ENCODE measurements around the gene ARHGAP11A. TPM values are rescaled to one million over a fixed set of nuclear protein-coding genes. Genes with fewer than 3 reads are reported as not detected.
A peak's percentile ranks its signal among the peaks of the same experiment; 100 is the strongest.
"Not testable (repeated sequence)": the region's sequence is repeated elsewhere in the genome, so short reads cannot be mapped to it uniquely, and the experiment has no call there.

Gene ARHGAP11A, protein sequence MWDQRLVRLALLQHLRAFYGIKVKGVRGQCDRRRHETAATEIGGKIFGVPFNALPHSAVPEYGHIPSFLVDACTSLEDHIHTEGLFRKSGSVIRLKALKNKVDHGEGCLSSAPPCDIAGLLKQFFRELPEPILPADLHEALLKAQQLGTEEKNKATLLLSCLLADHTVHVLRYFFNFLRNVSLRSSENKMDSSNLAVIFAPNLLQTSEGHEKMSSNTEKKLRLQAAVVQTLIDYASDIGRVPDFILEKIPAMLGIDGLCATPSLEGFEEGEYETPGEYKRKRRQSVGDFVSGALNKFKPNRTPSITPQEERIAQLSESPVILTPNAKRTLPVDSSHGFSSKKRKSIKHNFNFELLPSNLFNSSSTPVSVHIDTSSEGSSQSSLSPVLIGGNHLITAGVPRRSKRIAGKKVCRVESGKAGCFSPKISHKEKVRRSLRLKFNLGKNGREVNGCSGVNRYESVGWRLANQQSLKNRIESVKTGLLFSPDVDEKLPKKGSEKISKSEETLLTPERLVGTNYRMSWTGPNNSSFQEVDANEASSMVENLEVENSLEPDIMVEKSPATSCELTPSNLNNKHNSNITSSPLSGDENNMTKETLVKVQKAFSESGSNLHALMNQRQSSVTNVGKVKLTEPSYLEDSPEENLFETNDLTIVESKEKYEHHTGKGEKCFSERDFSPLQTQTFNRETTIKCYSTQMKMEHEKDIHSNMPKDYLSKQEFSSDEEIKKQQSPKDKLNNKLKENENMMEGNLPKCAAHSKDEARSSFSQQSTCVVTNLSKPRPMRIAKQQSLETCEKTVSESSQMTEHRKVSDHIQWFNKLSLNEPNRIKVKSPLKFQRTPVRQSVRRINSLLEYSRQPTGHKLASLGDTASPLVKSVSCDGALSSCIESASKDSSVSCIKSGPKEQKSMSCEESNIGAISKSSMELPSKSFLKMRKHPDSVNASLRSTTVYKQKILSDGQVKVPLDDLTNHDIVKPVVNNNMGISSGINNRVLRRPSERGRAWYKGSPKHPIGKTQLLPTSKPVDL
- total RNA-seq (2014; rRNA removed; shearing (Covaris generic)) = 29.0 and 44.1 TPM in 2 replicates

DNA sequence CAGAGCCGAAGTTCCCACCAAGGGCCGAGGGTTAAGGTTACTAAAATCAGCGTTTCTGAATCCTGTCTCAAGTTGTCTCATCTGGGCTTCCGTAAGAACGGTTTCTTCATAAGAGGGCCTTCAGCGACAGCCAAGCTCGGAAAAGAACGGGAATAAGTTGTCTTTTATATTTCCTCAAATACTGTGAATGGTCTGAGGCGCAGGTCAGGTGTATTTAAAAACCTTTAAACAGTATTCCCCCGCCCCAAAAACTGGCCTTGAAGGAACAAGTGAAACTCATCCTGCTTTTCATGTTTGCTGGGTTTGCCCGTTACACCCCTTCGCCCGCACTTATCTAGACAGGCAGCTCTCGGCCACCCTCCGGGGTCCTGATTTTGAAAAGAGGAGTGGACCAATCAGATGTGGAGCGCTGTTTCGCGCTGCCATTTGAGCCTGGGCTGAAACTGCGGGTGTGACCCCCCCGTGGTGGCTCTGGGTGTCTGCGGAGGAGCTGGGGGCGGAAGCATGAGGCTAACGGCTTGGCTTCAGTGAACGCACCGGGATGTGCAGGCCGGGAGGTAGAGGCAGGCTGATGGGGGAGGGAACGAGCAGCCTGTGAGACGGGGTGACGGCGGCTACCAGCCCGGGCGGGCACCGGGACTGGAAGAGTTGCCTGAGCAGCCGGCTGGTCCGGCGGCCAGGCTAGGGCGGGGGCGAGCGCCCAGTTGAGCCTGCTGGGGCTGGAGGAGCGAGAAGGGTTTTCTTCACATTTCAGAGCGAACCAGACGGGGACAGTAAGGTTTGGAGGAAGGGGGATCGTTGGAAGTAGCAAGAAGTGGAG is at the start of gene ARHGAP11A:
Gene ARHGAP11A (plus strand): TSS at position 454 of the 820 bp plus-strand sequence. CDS start 708 bp downstream, outside the sequence.
- in situ Hi-C loops (cut with HindIII; ENCODE audit: low sequenced_read_pairs) = not testable (repeated sequence)
- DNase-seq (ENCODE audit: low spot score) = peak; percentile 92

DNA sequence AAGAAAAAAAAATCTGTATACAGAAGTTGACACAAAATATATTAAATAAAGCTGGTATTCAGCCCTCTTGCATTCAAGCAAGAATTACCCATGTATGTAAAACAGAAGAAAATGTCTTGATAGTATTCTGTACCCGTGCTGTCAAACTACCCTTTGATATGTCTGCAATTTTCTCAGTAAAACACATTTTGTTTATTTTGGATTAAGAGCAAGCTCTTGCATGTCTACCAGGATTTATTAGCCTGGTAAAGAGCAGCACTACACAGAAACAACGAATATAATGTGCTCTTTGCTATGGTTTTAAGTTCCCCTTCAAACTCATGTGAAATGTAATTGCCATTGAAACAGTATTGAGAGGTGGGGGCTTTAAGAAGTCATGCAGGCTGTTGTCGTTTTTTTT is 46.3 kb upstream of the ARHGAP11A start:
- in situ Hi-C loops (cut with HindIII; ENCODE audit: low sequenced_read_pairs); DNase-seq (ENCODE audit: low spot score): not testable (repeated sequence)

DNA sequence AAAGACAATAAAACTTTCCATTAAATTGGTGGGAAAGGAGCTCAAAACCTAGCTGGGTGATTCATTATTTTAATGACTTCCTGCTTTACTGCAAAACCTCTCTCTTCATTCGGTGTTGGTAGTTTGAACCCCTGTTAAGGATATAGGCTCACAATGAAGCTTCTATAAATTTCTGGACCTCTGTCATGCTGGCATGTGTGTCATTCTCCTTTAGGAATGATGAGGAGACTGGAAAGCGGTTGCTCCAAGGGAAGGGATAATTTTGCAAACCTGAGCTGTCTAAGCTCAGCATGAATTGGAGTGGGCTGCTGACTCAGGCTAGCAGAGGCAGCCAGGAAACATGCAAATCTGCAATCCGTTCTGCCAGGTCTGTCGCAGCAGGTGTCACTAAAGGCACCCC is 36.8 kb upstream of the ARHGAP11A start:
- in situ Hi-C loops (cut with HindIII; ENCODE audit: low sequenced_read_pairs); DNase-seq (ENCODE audit: low spot score): not testable (repeated sequence)

DNA sequence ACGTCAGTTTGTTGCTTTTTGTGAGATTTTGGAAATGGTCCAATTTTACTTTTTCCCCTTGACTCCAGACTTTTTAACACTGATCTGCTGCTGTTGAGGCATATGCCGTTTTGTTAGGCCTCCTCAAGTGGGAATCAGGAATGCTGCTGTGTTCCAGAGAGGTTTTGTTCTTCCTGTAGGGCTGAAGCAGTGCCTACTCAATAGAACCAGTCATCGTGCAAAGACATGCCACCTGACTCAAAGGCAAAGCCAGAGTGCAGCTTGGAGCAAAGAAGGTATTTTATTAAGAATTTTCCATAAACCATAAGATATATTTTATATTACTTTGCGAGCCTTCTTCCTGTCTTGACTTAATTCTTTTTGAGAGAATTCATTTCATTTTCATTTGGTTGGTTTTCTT is 29.5 kb upstream of the ARHGAP11A start:
- in situ Hi-C loops (cut with HindIII; ENCODE audit: low sequenced_read_pairs); DNase-seq (ENCODE audit: low spot score): not testable (repeated sequence)

DNA sequence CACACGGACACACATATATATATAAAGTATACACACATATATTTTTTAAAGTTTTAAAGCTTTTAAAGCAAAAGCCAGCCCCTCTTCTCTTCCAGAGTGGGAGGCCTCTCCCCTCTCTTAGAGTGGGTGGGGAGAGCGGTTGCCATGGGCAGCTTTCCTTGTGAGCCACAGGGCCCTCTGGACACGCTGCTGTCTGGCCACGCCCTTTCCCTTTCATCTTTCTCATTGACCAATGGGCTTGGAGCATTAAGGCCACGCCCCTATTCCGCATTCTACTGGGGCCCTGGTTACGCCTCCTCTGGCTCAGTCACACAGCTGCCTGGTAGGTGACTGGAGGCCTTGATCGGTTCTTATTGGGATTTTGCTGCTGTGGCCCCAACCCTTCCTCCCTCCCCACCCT is 22.2 kb upstream of the ARHGAP11A start, which contains the start of gene GOLGA8N:
Gene GOLGA8N (plus strand): TSS at position 306 of the 400 bp plus-strand sequence.
- DNase-seq (ENCODE audit: low spot score); in situ Hi-C loops (cut with HindIII; ENCODE audit: low sequenced_read_pairs): not testable (repeated sequence)

DNA sequence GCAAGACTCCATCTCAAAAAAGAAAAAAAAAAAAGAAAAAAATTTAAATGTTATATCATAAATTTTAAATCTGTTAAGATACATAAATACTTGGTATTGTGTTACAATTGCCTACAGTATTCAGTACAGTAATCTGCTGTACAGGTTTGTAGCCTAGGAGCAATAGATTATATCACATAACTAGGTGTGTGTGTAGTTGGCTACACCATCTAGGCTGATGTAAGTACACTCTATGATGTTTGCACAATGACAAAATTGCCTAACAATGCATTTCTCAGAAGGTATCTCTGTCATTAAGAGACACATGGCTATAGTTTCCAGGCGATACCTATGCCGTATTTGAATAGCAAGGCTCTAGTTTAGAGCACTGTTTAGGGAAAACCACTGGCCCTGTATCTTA is 5.8 kb upstream of the ARHGAP11A start:
- in situ Hi-C loops (cut with HindIII; ENCODE audit: low sequenced_read_pairs); DNase-seq (ENCODE audit: low spot score): not testable (repeated sequence)

DNA sequence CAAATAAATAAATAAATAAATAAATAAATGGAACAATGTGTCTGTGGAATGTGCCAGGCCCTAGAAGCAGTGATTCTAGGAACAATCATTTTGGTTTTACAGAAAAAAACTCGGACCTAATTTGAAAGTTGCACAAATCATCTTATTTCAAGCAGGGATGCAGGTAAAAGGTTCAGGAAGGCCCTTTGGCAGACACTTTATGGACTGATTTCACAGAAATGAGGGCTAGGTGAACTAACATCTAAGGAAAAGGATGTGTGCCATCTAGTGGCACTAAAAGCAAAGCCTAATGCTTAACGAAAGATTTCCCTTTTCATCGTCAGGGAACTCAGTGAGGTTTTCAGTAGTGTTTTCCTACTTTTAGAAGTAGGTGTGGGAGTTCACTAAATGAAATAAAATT is 4.6 kb upstream of the ARHGAP11A start:
- in situ Hi-C loops (cut with HindIII; ENCODE audit: low sequenced_read_pairs) = not testable (repeated sequence)
- peak; percentile 60 for DNase-seq (ENCODE audit: low spot score)

DNA sequence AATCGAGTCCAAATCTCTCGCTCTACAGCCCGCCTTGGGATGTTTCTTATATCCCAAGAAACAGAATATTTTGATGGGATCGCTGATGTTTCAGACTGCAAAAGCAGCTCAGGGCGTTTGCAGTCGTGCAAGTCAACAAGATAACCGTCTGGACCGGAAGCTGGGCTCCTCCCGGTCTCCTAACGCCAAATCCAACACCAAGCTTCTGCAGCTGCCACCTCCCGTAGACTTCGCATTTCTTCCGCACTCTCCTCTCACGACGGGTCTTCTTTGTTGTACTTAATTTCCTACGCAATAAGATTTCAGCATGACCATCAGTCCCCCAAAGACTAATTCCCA is 623 bp upstream of the ARHGAP11A start:
- DNase-seq (ENCODE audit: low spot score); in situ Hi-C loops (cut with HindIII; ENCODE audit: low sequenced_read_pairs): not testable (repeated sequence)

DNA sequence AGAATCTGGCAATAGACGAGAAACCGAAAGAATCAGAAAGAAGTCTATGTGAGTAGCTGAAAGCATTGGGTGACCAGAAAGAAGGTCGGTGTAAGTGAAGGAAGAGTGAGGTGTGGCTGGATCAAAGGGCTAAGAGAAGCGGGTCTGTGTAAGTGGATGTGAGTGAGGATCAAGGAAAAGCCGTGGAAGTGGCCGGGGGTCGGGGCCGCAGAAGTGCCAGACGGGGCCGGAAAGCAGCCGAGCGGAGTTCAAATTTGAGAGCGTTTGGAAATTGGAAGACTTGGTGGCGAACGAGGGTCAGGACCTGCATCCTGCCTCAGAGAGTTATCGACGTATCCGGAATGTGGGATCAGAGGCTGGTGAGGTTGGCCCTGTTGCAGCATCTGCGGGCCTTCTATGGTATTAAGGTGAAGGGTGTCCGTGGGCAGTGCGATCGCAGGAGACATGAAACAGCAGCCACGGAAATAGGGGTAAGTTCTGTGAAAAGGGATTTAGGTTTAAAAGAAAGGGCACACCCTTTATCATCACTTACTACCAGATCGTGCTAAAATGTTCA is 645 bp downstream of the ARHGAP11A start:
- DNase-seq (ENCODE audit: low spot score); in situ Hi-C loops (cut with HindIII; ENCODE audit: low sequenced_read_pairs): not testable (repeated sequence)

DNA sequence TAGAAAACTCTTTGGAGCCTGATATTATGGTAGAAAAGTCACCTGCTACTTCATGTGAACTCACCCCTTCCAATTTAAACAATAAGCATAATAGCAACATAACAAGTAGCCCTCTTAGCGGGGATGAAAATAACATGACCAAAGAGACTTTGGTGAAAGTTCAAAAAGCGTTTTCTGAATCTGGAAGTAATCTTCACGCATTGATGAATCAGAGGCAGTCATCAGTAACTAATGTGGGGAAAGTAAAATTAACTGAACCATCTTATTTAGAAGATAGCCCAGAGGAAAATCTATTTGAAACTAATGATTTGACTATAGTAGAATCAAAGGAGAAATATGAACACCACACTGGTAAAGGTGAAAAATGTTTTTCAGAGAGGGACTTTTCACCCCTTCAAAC is 21.1 kb downstream of the ARHGAP11A start:
- in situ Hi-C loops (cut with HindIII; ENCODE audit: low sequenced_read_pairs) = no loop called here
- no peak for DNase-seq (ENCODE audit: low spot score)

DNA sequence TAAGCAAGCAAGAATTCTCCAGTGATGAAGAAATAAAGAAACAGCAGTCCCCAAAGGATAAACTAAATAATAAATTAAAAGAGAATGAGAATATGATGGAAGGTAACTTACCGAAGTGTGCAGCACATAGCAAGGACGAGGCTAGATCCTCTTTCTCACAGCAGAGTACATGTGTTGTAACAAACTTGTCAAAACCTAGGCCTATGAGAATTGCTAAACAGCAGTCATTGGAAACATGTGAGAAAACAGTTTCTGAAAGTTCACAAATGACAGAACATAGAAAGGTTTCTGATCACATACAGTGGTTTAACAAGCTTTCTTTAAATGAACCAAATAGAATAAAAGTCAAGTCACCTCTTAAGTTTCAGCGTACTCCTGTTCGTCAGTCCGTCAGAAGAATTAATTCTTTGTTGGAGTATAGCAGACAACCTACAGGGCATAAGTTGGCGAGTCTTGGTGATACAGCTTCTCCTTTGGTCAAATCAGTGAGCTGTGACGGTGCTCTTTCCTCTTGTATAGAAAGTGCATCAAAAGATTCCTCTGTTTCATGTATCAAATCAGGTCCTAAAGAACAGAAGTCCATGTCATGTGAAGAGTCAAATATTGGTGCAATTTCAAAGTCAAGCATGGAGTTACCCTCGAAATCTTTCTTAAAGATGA is 21.7 kb downstream of the ARHGAP11A start:
- DNase-seq (ENCODE audit: low spot score) = no peak
- in situ Hi-C loops (cut with HindIII; ENCODE audit: low sequenced_read_pairs) = no loop called here

DNA sequence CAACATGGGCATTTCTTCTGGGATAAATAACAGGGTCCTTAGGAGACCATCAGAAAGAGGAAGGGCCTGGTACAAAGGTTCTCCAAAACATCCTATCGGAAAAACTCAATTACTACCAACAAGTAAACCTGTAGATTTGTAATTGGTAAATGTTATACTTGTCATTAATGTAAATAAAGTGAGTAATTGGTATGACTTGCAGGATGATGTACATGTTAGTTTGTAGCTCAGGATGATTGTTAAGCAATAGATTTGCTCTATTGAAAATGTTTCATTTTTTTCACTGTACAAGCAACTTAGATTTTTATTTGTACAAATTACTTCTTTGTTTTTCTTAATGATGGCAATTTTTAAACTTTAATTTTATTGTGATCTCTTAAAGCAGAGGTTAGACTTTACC is 22.4 kb downstream of the ARHGAP11A start:
- DNase-seq (ENCODE audit: low spot score) = no peak
- in situ Hi-C loops (cut with HindIII; ENCODE audit: low sequenced_read_pairs) = no loop called here

DNA sequence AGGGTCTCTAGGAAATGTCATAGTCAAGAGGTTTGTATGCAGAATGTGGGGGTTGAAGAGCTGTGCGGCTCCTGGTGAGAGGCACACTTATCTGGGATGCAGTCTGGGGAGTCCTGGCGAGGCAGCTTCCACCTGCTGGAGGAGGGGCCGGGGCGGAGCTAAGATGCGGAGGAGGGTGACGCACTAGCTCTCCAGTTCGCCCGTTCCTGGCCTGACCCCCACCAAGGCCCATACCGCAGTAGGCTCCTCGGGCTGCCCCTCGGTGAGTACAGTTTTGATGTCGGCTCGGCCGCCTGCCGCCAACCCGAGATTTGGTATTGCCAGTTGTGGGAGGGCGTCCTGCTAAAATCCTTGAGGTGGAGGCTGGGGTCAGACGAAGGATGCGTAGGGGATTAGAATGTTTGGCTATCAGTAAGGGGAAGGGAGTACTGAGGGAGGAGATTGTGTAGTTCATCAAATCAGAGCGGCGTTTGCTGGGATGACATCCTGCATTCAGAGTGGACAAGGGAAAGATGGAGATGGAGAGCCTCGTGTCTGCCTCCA is 26.3 kb downstream of the ARHGAP11A start, which contains the start of gene SCG5:
Gene SCG5 (plus strand): TSS at position 194 of the 543 bp plus-strand sequence. CDS start 1,883 bp downstream, outside the sequence.
- DNase-seq (ENCODE audit: low spot score) = peak; percentile 93
- in situ Hi-C loops (cut with HindIII; ENCODE audit: low sequenced_read_pairs) = no loop called here

DNA sequence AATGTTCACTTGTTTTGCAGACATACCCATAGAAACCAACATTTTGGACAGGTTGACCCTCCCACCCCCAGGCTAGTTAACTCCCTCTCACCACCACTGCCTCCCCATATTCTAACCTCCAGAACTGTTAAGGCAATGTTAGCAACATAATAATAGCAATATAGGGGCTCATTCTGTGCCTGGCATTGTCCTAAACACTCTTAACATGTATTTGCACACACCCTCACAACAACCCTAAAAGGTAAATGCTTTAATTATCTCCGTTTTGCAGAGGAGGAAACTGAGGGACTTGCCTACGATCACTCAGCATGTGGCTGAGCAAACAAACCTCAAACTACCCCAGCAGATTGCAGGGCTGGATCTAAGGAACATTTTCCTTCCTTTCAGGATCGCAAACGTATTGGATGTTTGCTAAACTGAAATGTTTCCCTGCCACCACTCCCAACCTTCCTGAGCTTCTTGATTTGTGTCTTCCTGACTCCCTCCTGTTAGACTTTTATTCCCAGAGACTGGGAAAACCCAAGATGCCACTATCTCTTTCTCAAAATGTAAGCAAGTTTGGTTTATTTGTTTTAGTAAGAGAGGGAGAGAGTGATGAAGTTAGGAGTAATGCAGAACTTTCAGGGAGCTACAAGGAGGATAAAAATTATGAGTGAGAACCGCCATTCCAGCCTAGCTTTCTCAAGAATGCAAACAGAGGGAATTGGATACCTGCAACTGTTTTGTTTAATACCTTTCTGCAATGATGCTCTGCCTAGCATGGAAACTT is 27.5 kb downstream of the ARHGAP11A start:
- in situ Hi-C loops (cut with HindIII; ENCODE audit: low sequenced_read_pairs) = no loop called here

DNA sequence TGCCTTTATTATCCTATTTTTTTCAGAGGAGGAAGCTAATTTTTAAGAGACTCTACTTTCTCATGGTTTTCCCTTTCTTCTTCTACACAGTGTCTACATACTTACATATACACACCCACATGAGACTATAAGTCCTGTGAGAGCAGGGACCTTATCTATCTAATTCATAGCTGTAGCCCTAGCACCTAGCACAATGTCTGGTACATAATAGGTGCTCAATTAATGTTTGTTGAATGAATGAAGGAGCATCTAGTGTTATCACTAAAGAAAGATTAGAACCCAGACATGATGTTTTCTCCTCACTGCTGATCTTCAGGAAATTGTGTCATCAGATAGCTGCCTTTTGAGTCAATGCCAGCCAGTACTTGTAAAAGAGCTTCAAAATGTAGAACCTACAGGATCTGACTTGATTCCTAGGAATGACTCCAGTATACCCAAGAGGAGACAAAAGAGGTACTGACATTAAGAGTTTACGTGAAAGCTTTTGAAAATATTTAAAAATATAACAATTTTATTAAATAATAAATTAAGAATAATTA is 28.7 kb downstream of the ARHGAP11A start:
- DNase-seq (ENCODE audit: low spot score) = no peak
- in situ Hi-C loops (cut with HindIII; ENCODE audit: low sequenced_read_pairs) = no loop called here

More for the DNA sequence above, 27.5 kb downstream of the ARHGAP11A start:
- no peak for DNase-seq (ENCODE audit: low spot score)

DNA sequence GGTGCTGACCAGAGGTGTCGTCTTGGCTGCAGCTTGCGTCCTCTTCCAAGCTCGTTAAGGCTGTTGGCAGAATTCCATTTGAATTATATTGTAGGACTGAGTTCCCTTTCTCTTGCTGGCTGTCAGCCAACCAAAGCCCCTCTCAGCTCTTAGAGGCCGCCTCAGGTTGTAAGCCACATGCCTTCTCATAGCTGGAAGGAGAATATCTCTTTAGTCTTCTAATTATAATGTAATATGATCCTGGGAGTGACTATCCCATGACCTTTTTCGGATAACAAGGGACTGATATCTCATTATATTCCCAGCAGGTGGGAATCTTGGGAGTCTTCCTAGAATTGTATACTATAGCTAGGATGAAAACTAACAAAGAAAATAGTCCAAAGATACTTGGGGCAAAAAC is 31.0 kb downstream of the ARHGAP11A start:
- DNase-seq (ENCODE audit: low spot score) = no peak
- in situ Hi-C loops (cut with HindIII; ENCODE audit: low sequenced_read_pairs) = no loop called here

DNA sequence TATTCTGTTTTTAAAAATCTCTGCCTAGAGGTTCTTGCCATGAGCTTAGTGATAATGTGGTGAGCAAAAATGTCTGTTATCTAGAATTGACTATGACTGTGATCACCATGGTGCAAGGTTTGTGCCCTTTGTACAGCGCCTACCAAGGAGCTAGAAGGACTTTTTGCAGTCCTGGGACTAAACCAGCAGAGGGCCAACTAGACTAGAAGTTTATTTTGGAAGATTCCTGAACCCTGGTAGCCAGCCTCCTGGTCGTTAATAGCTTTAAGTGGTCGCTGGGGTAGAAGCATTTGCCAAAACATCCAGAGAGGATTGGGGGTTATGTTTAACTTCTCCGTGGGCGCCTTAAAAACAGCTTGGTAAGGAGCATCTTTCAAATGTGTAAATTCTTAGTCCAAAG is 34.0 kb downstream of the ARHGAP11A start:
- in situ Hi-C loops (cut with HindIII; ENCODE audit: low sequenced_read_pairs) = no loop called here
- DNase-seq (ENCODE audit: low spot score) = no peak

Measured in G401 (cell line).